Activated CD8-positive, alpha-beta T cell treated with anti-CD3 and anti-CD28 coated beads for 36 hours (primary cell): Measurements from ENCODE around the gene SDS. TPM values are rescaled to one million over a fixed set of nuclear protein-coding genes. Genes with fewer than 3 reads are reported as not detected.

Source experiments
- ATAC-seq: fragments of 200-7000 bp; cut with Tn5 transposase; one replicate; pipeline ENCODE4 v1.10.0; 2021; ENCODE audit warnings: mild to moderate bottlenecking, moderate library complexity
- CTCF ChIA-PET: fragments of 350-600 bp; sonication (Branson Sonifier 250); formaldehyde crosslinking; loops from one replicate; lab custom pipeline; 2021; ENCODE audit warnings: antibody characterized with exemption; lab: Charles Lee
- POLR2A ChIA-PET: fragments of 350-600 bp; sonication (Branson Sonifier 250); formaldehyde crosslinking; loops from one replicate; lab custom pipeline; 2021; ENCODE audit warnings: antibody characterized with exemption; lab: Charles Lee
- DNase-seq: peaks from one replicate; pipeline ENCODE4 v3.0.0-alpha.2; 2020
- H3K27ac Mint-ChIP-seq: one replicate; pipeline ENCODE4 v1.8.0; 2021; ENCODE audit warnings: mild to moderate bottlenecking, mixed read lengths
- H3K27me3 Mint-ChIP-seq: one replicate; pipeline ENCODE4 v1.8.0; 2021; ENCODE audit warnings: mixed read lengths
- H3K36me3 Mint-ChIP-seq: one replicate; pipeline ENCODE4 v1.8.0; 2021; ENCODE audit warnings: low read depth, mixed read lengths
- H3K4me1 Mint-ChIP-seq: one replicate; pipeline ENCODE4 v1.8.0; 2021; ENCODE audit warnings: low read depth, mixed read lengths
- H3K4me3 Mint-ChIP-seq: one replicate; pipeline ENCODE4 v1.8.0; 2021; ENCODE audit warnings: mild to moderate bottlenecking, moderate library complexity, mixed read lengths
- H3K9me3 Mint-ChIP-seq: one replicate; pipeline ENCODE4 v1.8.0; 2021; ENCODE audit warnings: mixed read lengths
- intact Hi-C: fragments of 100-400 bp; cut with micrococcal nuclease; formaldehyde crosslinking; loops from one replicate; pipeline ENCODE4 v1.10.0; 2022
- total RNA-seq, 2 experiments: library from RNA; stranded (reverse); gene quantifications; one replicate each; pipeline ENCODE4 v1.2.3, GENCODE V29; 2021
- TF ChIP-seq, protein P1 (sequence below): fragments of 200-600 bp; IDR thresholded peaks from one replicate; pipeline ENCODE4 v1.8.0; 2022; ENCODE audit warnings: antibody characterized with exemption, mild to moderate bottlenecking

The SDS gene
- total RNA-seq, 2 experiments from 2014 or later, result not detected

DNA sequence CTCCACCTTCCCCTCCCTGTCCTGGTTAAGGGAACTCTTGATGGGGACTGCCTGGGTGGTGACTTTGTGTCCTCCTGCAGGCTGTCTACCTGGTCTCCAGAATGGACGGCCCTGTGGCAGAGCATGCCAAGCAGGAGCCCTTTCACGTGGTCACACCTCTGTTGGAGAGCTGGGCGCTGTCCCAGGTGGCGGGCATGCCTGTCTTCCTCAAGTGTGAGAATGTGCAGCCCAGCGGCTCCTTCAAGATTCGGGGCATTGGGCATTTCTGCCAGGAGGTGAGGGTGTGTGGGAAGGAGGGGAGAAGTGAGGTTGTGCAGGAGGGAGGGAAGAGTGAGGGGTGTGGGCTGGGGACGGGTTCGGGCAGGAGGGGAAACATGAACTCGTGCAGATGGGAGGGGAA, 24.2 kb upstream of the SDS start:
- no peak for ATAC-seq
- POLR2A ChIA-PET, result no interaction called here
- H3K4me1 Mint-ChIP-seq, result no peaks in the 10 kb centered on the region

DNA sequence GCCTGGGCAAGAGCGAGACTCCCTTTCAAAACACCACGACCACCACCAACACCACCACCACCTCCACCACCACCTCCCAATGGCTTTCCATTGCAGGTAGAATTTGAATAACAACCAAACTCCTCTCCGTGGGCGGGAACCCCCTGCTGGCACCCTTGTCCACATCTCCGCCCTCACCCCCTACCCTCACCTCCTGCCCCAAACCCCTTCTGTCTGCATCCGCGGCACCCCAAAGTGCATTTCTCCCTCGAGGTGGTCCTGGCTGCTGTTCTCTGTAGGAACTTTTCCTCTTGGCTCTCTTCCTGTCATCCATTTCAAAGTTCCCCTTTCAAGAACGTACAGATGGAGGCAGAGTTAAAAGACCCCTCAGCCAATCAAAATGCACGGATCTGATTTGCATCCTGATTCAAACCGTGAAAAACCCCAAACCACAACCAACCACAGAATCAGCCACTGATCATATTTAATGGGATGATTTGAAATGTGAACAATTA, 22.3 kb upstream of the SDS start:
- Mint-ChIP-seq H3K27ac (no peak overlapping the region), H3K27me3 (peaks cover 10% of the 10 kb centered on the region), H3K4me1 (peaks cover 8% of the 10 kb centered on the region), H3K36me3 (no peaks in the 10 kb centered on the region), H3K4me3 (no peak overlapping the region), H3K9me3 (no peaks in the 10 kb centered on the region)
- POLR2A ChIA-PET, result no interaction called here
- no peak for ATAC-seq
- TF ChIP-seq, protein P1, sequence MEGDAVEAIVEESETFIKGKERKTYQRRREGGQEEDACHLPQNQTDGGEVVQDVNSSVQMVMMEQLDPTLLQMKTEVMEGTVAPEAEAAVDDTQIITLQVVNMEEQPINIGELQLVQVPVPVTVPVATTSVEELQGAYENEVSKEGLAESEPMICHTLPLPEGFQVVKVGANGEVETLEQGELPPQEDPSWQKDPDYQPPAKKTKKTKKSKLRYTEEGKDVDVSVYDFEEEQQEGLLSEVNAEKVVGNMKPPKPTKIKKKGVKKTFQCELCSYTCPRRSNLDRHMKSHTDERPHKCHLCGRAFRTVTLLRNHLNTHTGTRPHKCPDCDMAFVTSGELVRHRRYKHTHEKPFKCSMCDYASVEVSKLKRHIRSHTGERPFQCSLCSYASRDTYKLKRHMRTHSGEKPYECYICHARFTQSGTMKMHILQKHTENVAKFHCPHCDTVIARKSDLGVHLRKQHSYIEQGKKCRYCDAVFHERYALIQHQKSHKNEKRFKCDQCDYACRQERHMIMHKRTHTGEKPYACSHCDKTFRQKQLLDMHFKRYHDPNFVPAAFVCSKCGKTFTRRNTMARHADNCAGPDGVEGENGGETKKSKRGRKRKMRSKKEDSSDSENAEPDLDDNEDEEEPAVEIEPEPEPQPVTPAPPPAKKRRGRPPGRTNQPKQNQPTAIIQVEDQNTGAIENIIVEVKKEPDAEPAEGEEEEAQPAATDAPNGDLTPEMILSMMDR, result no peak
- CTCF ChIA-PET, result interaction anchor here (0.6 to 2.1 kb wide), 16 partner anchors 9 to 229 kb away, joined by 3 to 11 read pairs (median 4); no protein-coding TSS in a partner anchor
- DNase-seq, result no peak
- intact Hi-C loops, result loop anchor here (2.0 kb wide), 1 partner anchor 113 kb away; no protein-coding TSS in a partner anchor

More for the DNA sequence above, 24.2 kb upstream of the SDS start:
- Mint-ChIP-seq H3K27ac (no peak overlapping the region), H3K4me3 (no peak overlapping the region), H3K36me3 (no peaks in the 10 kb centered on the region), H3K9me3 (no peaks in the 10 kb centered on the region), H3K27me3 (peaks cover 8% of the 10 kb centered on the region)
- CTCF ChIA-PET, result no interaction called here
- no peak for DNase-seq
- intact Hi-C loops, result no loop called here
- TF ChIP-seq, protein P1, result no peak

DNA sequence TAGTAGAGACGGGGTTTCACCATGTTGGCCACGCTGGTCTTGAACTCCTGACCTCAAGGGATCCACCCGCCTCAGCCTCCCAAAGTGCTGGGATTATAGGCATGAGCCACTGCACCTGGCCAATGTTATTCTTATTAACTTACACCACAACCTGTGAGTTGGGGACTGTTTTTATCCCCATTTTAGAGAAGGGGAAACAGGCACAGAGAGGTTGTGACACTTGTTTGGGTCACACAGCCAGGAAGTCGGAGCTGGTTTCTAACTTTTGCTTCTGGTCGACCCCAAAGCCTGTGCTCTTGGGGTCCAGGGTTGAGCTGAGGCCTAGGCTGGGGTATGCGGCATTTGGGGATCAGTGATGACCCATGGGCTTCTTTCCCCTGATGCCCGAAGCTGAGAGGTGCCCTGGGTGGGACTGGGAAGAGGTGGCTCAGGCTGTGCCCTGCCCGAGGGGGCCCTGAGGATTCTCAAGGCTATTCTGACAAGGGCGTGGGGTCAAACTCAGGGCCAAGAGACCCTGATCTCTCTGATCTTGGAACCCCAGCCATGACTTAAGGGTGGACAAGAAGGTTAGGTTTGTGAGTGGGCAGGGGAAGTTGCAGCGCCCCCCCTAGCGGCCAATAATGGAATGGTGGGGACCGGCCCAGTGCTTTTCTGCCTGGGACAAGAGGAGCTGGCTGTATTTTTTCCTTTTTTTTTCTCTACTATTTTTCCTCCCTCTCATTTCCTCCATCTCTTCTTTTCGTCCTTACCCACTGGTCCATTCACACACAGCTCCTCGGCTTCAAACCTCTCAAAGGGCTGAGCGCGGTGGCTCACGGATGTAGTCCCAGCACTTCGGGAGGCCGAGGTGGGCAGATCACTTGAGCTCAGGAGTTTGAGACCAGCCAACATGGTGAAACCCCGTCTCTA, 21.5 kb upstream of the SDS start:
- Mint-ChIP-seq H3K4me3 (no peak overlapping the region), H3K4me1 (peaks cover 8% of the 10 kb centered on the region), H3K9me3 (no peaks in the 10 kb centered on the region), H3K27me3 (peaks cover 8% of the 10 kb centered on the region), H3K27ac (no peak overlapping the region), H3K36me3 (no peaks in the 10 kb centered on the region)
- intact Hi-C loops, result loop anchor here (2.0 kb wide), 1 partner anchor 112 kb away; no protein-coding TSS in a partner anchor
- DNase-seq, result peak; percentile 75
- peak; percentile 70 for ATAC-seq
- ChIA-PET POLR2A (no interaction called here), CTCF (interaction anchor here (0.6 to 2.1 kb wide), 17 partner anchors 10 to 228 kb away, joined by 3 to 11 read pairs (median 4); no protein-coding TSS in a partner anchor)
- TF ChIP-seq, protein P1, result peak; percentile 86

DNA sequence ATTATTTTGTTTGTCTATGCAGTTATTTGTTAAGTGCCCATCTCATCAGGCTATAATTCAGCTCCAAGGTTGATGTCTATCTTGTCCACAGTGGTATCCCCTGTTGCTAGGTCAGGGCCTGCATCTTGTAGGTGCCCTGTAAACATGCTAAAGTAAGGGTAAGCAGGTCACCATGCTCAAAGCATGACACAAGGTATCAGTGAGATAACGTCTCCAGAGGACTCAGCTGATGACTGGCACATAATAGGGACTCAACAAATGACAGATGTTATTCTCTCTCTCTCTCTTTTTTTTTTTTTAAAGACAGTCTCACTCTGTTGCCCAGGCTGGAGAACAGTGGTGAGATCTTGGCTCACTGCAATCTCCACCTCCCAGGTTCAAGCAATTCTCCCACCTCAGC, 20.8 kb upstream of the SDS start:
- Mint-ChIP-seq H3K4me1 (peaks cover 8% of the 10 kb centered on the region), H3K4me3 (no peak overlapping the region), H3K27me3 (peaks cover 4% of the 10 kb centered on the region), H3K9me3 (no peaks in the 10 kb centered on the region), H3K36me3 (no peaks in the 10 kb centered on the region), H3K27ac (no peak overlapping the region)
- ATAC-seq (no peak), DNase-seq (no peak)
- POLR2A ChIA-PET, result no interaction called here
- intact Hi-C loops, result loop anchor here (2.0 kb wide), 1 partner anchor 112 kb away; no protein-coding TSS in a partner anchor
- CTCF ChIA-PET, result interaction anchor here (0.6 to 2.1 kb wide), 8 partner anchors 11 to 228 kb away, joined by 3 to 11 read pairs (median 6); no protein-coding TSS in a partner anchor
- TF ChIP-seq, protein P1, result no peak
